Measurements from ENCODE around the gene SCFD2.

GRCh38 chr4:53130896-53131561 lies 234.8 kb downstream of the SCFD2 start:
- TF ChIP-seq, protein P1, sequence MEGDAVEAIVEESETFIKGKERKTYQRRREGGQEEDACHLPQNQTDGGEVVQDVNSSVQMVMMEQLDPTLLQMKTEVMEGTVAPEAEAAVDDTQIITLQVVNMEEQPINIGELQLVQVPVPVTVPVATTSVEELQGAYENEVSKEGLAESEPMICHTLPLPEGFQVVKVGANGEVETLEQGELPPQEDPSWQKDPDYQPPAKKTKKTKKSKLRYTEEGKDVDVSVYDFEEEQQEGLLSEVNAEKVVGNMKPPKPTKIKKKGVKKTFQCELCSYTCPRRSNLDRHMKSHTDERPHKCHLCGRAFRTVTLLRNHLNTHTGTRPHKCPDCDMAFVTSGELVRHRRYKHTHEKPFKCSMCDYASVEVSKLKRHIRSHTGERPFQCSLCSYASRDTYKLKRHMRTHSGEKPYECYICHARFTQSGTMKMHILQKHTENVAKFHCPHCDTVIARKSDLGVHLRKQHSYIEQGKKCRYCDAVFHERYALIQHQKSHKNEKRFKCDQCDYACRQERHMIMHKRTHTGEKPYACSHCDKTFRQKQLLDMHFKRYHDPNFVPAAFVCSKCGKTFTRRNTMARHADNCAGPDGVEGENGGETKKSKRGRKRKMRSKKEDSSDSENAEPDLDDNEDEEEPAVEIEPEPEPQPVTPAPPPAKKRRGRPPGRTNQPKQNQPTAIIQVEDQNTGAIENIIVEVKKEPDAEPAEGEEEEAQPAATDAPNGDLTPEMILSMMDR (IDR thresholded peaks at IDR 0.05) = no peak
- TF ChIP-seq TCF7L2 (IDR thresholded peaks at IDR 0.05; ENCODE audit: low read depth, low read length) = no peak
